NCI-H2029 (cell line): ENCODE data around the gene SRM.
A peak's percentile ranks its signal among the peaks of the same experiment; 100 is the strongest.
"Not testable (repeated sequence)": the region's sequence is repeated elsewhere in the genome, so short reads cannot be mapped to it uniquely, and the experiment has no call there.

Experiments used
- DNase-seq: peaks from one replicate; lab custom pipeline; 2025; lab: John Stamatoyannopoulos, UW

Gene SRM

GRCh38 chr1:11064942-11065341, 5.1 kb upstream of the SRM start:
- no peak for DNase-seq

- peak; percentile 10 for DNase-seq
Measured at GRCh38 chr1:11063937-11064537, 4.2 kb upstream of the SRM start.

GRCh38 chr1:11062965-11063401, 3.2 kb upstream of the SRM start:
- DNase-seq, result peak; percentile 88

- no peak for DNase-seq
Measured at GRCh38 chr1:11061652-11062365, 2.0 kb upstream of the SRM start.

GRCh38 chr1:11059155-11059967, 457 bp downstream of the SRM start:
- no peak for DNase-seq

GRCh38 chr1:11058595-11059154, 1.1 kb downstream of the SRM start:
- peak; percentile 17 for DNase-seq

GRCh38 chr1:11058026-11058425, 1.8 kb downstream of the SRM start:
- DNase-seq, result no peak

GRCh38 chr1:11057477-11057876, 2.3 kb downstream of the SRM start:
- DNase-seq, result no peak

GRCh38 chr1:11056504-11056903, 3.3 kb downstream of the SRM start:
- DNase-seq, result no peak

- DNase-seq, result no peak
Measured at GRCh38 chr1:11055676-11056075, 4.1 kb downstream of the SRM start.

GRCh38 chr1:11054666-11055065, 5.2 kb downstream of the SRM start:
- DNase-seq, result no peak

GRCh38 chr1:11054181-11054580, 5.6 kb downstream of the SRM start:
- DNase-seq, result no peak

GRCh38 chr1:11053758-11054137, 6.1 kb downstream of the SRM start:
- no peak for DNase-seq

- no peak for DNase-seq
Measured at GRCh38 chr1:11052839-11053757, 6.7 kb downstream of the SRM start.

GRCh38 chr1:11051781-11052511, 7.9 kb downstream of the SRM start:
- DNase-seq, result no peak

GRCh38 chr1:11051121-11051520, 8.7 kb downstream of the SRM start:
- not testable (repeated sequence) for DNase-seq

- no peak for DNase-seq
Measured at GRCh38 chr1:11046625-11047365, 13.0 kb downstream of the SRM start, which contains the start of gene MASP2. Gene MASP2, minus strand, starts transcription at chr1:11047239. Its CDS starts 32 bp downstream, at chr1:11047207.

- DNase-seq, result no peak
Measured at GRCh38 chr1:11046270-11046566, 13.6 kb downstream of the SRM start.

GRCh38 chr1:11045428-11046269, 14.2 kb downstream of the SRM start:
- DNase-seq, result no peak
